Keratinocyte (primary cell): Measurements from ENCODE around the gene SND1. TPM values are rescaled to one million over a fixed set of nuclear protein-coding genes. Genes with fewer than 3 reads are reported as not detected.

Experiments
- DNase-seq: peaks from one replicate; pipeline ENCODE4 v3.0.0-alpha.2; 2011; ENCODE audit warnings: low read depth, missing footprints, low spot score
- FAIRE-seq: peaks from 2 replicates; lab custom pipeline; 2011; peaks lifted over from hg19 to GRCh38; lab: Jason Lieb, UNC
- H2AFZ ChIP-seq: 2 replicates; pipeline ENCODE4 v1.6.0; 2012; ENCODE audit warnings: low read length, control low read depth, inconsistent platforms; ENCODE audit not compliant: control insufficient read depth
- H3K27ac ChIP-seq: 2 replicates; pipeline ENCODE4 v1.5.1; 2011; ENCODE audit warnings: low read length; ENCODE audit not compliant: control insufficient read depth, insufficient read depth
- H3K27me3 ChIP-seq: 3 replicates; pipeline ENCODE4 v1.6.0; 2011; ENCODE audit warnings: low read length; ENCODE audit not compliant: control insufficient read depth, insufficient read depth; ENCODE audit errors: extremely low read depth
- H3K36me3 ChIP-seq, 2 experiments: 2 replicates in 1 of 2; 3 replicates in 1 of 2; pipeline ENCODE4 v1.5.1; 2011; ENCODE audit warnings: low read length in 2 of 2, mild to moderate bottlenecking in 1 of 2; ENCODE audit not compliant: control insufficient read depth in 2 of 2, insufficient read depth in 2 of 2; ENCODE audit errors: extremely low read depth in 1 of 2
- H3K4me1 ChIP-seq: 3 replicates; pipeline ENCODE4 v1.5.1; 2011; ENCODE audit warnings: low read length; ENCODE audit not compliant: control insufficient read depth, insufficient read depth; ENCODE audit errors: extremely low read depth
- H3K4me2 ChIP-seq: 3 replicates; pipeline ENCODE4 v1.6.0; 2011; ENCODE audit warnings: low read depth, low read length; ENCODE audit not compliant: control insufficient read depth, insufficient read depth; ENCODE audit errors: extremely low read depth
- H3K4me3 ChIP-seq, 3 experiments: fragments of 200-600 bp in 1 of 3; sonication (generic) in 1 of 3; 2 replicates in 2 of 3; 3 replicates in 1 of 3; pipeline ENCODE4 v1.5.1; 2011 to 2016; ENCODE audit warnings: low read length in 3 of 3, mild to moderate bottlenecking in 3 of 3, control low read depth in 2 of 3, inconsistent platforms in 1 of 3, low read depth in 1 of 3, mixed read lengths in 1 of 3, mixed run types in 1 of 3, moderate library complexity in 1 of 3; ENCODE audit not compliant: control insufficient read depth in 2 of 3, insufficient read depth in 2 of 3; ENCODE audit errors: extremely low read depth in 1 of 3
- H3K79me2 ChIP-seq: 2 replicates; pipeline ENCODE4 v1.6.0; 2012; ENCODE audit warnings: low read length; ENCODE audit not compliant: control insufficient read depth, insufficient read depth
- H3K9ac ChIP-seq: 3 replicates; pipeline ENCODE4 v1.6.0; 2011; ENCODE audit warnings: low read length; ENCODE audit not compliant: control insufficient read depth, insufficient read depth; ENCODE audit errors: extremely low read depth
- H3K9me1 ChIP-seq: 3 replicates; pipeline ENCODE4 v1.6.0; 2011; ENCODE audit warnings: low read length; ENCODE audit not compliant: control insufficient read depth, insufficient read depth; ENCODE audit errors: extremely low read depth
- H3K9me3 ChIP-seq: 2 replicates; pipeline ENCODE4 v1.5.1; 2012; ENCODE audit warnings: low read depth, low read length; ENCODE audit not compliant: control insufficient read depth
- H4K20me1 ChIP-seq: 3 replicates; pipeline ENCODE4 v1.6.0; 2011; ENCODE audit warnings: low read length; ENCODE audit not compliant: control insufficient read depth, insufficient read depth; ENCODE audit errors: extremely low read depth
- CTCF ChIP-seq, 3 experiments: IDR thresholded peaks in 1 of 3; conservative IDR thresholded peaks in 1 of 3; optimal IDR thresholded peaks in 1 of 3; 2 replicates in 2 of 3; 3 replicates in 1 of 3; pipeline versions ENCODE3 to v1.5.1; 2011; ENCODE audit warnings: low read length in 3 of 3, mild to moderate bottlenecking in 3 of 3, moderate library complexity in 2 of 3, control low read depth in 1 of 3, inconsistent platforms in 1 of 3; ENCODE audit not compliant: insufficient read depth in 2 of 3; ENCODE audit errors: extremely low read depth in 1 of 3
- EZH2 ChIP-seq: IDR thresholded peaks from one replicate; pipeline ENCODE4 v1.6.1; 2012; ENCODE audit warnings: inconsistent platforms, mild to moderate bottlenecking, low read length, moderate library complexity
- dilution Hi-C: fragments of 300-500 bp; cut with MboI; formaldehyde crosslinking; loops from one replicate; pipeline ENCODE4 v1.7.0; 2020; ENCODE audit warnings: low sequenced_read_pairs; ENCODE audit not compliant: extremely low pct_ligation_motif_present
- polyA plus RNA-seq, 5 experiments: library from polyadenylated mRNA; depleted of rRNA in 3 of 5; stranded (reverse) in 3 of 5; stranded (forward) in 1 of 5; unstranded in 1 of 5; fragments of >200 nt; gene quantifications; 1 replicate in 1 of 5; 2 replicates in 3 of 5; 3 replicates in 1 of 5; pipeline versions ENCODE4 v1.2.1 to v1.2.3, GENCODE V29; 2011 to 2012; ENCODE audit warnings: missing spikeins in 2 of 5, low read depth in 1 of 5, low replicate concordance in 1 of 5

The SND1 gene
- polyA plus RNA-seq, 1 donor (not counting 4 experiments of a cell fraction or from before 2014, with no cell fraction given): 140 TPM

- FAIRE-seq (no peak), DNase-seq (no peak)
- no peak for TF ChIP-seq EZH2
- H3K27me3 ChIP-seq: no peaks in the 10 kb centered on the region
- dilution Hi-C loops: no loop called here
- H4K20me1 ChIP-seq: peaks cover 6% of the 10 kb centered on the region
- peaks cover 5 to 10% of the 10 kb centered on the region in 2 experiments for H3K36me3 ChIP-seq
- H3K4me1 ChIP-seq: peaks cover 11% of the 10 kb centered on the region
- H3K79me2 ChIP-seq: peaks cover 64% of the 10 kb centered on the region
- no peak overlapping the region for H2AFZ ChIP-seq
- H3K4me3 ChIP-seq: no peak overlapping the region
- no peak overlapping the region for H3K9ac ChIP-seq
- H3K9me3 ChIP-seq: no peaks in the 10 kb centered on the region
- no peak overlapping the region for H3K27ac ChIP-seq
- no peak overlapping the region for H3K4me2 ChIP-seq
- no peaks in the 10 kb centered on the region for H3K9me1 ChIP-seq
Measured at GRCh38 chr7:127810113-127810512, 158.1 kb downstream of the SND1 start.

- DNase-seq (no peak), FAIRE-seq (no peak)
- peaks cover 65% of the 10 kb centered on the region for H3K79me2 ChIP-seq
- no peaks in the 10 kb centered on the region for H3K9me1 ChIP-seq
- TF ChIP-seq EZH2 (no peak), CTCF (optimal IDR thresholded peaks at IDR 0.05 in 1 of 3, IDR thresholded peaks at IDR 0.05 in 1 of 3, conservative IDR thresholded peaks at IDR 0.05 in 1 of 3; ENCODE audit: extremely low read depth in 1 of 3, insufficient read depth in 2 of 3, low read length in 3 of 3) (no peak)
- no peaks in the 10 kb centered on the region for H3K9me3 ChIP-seq
- peaks cover 6% of the 10 kb centered on the region for H4K20me1 ChIP-seq
- peaks cover 11% of the 10 kb centered on the region for H3K4me1 ChIP-seq
- no peak overlapping the region for H3K4me2 ChIP-seq
- no peaks in the 10 kb centered on the region for H3K27me3 ChIP-seq
- peaks cover 3 to 10% of the 10 kb centered on the region in 2 experiments for H3K36me3 ChIP-seq
- H3K4me3 ChIP-seq: no peak overlapping the region
- no peak overlapping the region for H2AFZ ChIP-seq
- H3K27ac ChIP-seq: no peak overlapping the region
- dilution Hi-C loops: no loop called here
- no peak overlapping the region for H3K9ac ChIP-seq
Measured at GRCh38 chr7:127810696-127811660, 159.0 kb downstream of the SND1 start.
